ENCODE results near the gene VCPKMT.

GRCh38 chr14:50083467-50084337, 32.7 kb downstream of the VCPKMT start:
- no peak for TF ChIP-seq CTCF (conservative IDR thresholded peaks at IDR 0.05)
- no peak for TF ChIP-seq EZH2 (IDR thresholded peaks at IDR 0.05; ENCODE audit: low read depth)

Measured in PC-9 (cell line).